GM21619 (cell line): ENCODE measurements around the gene TBC1D16.

Source experiments
- ATAC-seq: cut with Tn5 transposase; IDR thresholded peaks from one replicate; pipeline ENCODE4 v1.9.1; 2021; ENCODE audit not compliant: unreplicated experiment

TBC1D16 gene

GRCh38 chr17:80025140-80025539 lies 10.5 kb downstream of the TBC1D16 start:
- no peak for ATAC-seq

DNA sequence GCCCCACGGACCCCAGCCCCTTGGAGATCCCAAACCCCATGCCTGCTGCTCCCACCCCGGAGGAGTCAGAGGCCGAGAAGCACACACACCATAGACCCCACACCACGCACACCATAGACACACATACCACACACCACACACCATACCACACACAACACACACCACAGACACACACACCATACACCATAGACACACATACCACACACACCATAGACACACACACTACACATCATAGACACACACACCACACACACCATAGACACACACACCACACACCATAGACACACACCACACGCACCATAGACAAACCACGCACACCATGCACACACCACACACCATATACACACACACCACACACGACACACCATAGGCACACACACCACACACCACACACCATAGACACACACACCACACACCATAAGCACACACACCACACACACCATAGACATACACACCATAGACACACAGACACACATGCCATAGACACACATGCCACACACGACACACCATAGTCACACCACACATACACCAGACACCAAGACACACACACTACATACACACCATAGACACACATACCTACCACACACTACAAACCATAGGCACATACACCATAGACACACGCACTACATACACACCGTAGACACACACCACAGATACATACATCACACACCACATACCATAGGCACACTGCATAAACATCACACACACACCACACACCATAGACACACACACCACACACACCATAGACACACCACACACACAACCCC lies 11.3 kb downstream of the TBC1D16 start:
- no peak for ATAC-seq

DNA sequence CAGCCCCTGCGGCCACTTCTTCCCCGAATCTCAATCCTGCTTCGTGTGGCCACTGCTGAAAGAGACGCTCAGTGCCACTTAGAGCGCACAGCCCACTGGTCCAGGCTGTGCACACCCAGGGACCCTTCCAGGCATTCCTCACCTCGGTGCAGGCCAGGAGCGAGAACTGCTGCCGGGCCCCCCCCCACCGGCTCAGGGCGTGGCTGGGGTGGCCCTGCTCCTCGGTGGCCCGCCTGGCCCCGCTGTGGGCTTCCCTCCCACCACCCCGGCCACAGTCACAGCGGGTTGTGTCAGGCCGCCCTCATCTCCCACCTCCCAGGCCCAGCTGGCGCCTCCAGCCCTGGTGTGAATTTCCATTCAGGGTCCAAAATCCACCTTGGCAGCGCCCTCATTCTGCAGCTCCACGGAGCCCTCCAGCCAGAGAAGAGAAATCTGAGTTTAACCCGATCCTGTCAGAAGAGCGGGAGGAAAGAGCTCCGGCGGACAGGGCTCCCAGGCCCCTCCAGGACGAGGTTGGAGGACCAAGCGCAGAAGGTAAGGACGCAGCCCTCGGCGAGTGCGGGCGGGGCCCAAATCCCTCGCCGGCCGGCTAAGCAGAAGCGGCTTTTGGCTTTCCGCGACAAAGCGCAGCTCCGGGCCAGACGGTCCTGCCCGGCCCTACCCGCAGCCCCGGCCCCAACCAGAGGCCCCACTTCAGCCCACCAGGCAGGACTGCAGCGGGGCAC lies 12.0 kb downstream of the TBC1D16 start:
- no peak for ATAC-seq

GRCh38 chr17:80021600-80021999 lies 14.1 kb downstream of the TBC1D16 start:
- no peak for ATAC-seq

DNA sequence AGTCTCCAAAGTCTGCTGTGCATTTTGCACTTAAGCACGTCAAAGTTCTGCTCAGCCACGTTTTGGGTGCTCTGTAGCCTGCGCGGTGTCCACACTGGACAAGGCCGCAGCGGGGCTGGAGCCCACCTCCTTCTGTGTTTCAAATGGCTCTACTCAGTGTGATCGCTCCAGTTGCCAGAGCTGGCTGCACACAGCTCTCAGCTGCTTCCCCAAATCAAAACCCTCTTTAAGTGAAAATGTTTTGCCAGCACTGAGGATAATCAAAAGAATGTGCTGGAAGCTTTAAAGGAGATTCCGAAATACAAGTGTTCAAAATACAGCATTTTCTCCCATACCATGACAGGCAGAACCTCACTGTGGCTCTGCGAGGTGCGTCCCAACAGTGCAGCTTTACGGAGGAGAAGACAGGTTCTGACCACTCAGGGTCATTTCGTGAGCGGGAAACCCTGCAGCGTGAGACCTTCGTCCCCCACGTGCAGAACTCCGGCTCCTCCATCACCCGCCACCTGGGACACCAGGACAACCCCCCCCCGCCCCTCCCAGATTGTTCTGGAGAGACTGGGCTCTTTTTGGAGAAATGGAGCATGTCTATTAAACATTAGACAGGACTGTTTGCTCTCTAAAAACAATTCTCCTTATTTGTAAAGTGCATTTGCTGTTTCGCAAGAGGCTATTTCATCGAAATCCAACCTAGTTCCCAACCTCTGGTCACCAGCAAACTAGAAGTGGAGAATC lies 16.6 kb downstream of the TBC1D16 start:
- no peak for ATAC-seq

GRCh38 chr17:80017226-80018010 lies 18.3 kb downstream of the TBC1D16 start:
- no peak for ATAC-seq

DNA sequence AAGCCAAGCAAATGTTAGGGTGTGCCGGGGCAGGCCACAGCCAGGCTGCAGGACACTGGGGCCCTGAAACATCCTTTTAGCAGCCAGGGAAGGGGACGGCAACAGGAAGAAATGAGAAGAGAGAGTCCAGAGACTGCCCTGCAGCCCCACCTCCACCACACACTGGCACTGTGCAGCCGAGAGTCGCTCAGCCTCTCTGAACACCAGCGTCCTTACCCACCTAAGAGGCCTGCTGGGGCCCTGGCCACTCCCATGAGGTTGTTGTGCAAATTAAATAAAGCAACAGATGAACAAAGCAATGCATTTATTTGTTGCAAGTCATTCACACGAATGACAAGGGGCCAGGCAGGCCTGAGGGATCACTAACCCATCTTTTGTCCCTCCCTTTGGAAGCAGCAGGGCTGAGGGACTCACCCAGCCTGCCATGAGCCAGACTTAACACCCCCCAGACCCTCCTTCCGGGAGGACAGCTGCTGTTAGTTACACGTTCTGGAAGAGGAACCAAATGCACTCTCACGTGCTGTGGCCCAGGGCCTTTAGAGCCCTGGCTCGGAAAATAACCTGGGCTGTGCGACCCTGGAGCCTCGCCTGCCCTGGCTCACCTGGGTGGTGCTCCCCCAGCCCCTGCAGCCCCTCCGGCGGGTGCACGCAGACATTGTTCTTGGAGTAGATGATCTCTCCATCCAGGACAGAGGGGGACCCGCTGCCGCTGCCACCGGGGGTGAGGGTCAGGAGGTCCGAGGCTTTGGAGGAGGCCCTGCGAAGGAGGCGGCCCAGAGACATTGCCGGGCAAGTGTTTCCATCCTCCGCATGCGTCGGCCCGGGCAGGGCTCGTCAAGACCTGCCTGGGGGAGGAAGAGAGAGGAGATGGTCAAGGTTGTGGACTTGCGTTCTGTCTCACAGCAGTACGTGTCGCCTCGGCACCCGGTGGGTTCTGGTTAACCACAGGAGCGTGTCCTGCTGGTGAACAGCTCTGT lies 22.6 kb downstream of the TBC1D16 start:
- no peak for ATAC-seq

DNA sequence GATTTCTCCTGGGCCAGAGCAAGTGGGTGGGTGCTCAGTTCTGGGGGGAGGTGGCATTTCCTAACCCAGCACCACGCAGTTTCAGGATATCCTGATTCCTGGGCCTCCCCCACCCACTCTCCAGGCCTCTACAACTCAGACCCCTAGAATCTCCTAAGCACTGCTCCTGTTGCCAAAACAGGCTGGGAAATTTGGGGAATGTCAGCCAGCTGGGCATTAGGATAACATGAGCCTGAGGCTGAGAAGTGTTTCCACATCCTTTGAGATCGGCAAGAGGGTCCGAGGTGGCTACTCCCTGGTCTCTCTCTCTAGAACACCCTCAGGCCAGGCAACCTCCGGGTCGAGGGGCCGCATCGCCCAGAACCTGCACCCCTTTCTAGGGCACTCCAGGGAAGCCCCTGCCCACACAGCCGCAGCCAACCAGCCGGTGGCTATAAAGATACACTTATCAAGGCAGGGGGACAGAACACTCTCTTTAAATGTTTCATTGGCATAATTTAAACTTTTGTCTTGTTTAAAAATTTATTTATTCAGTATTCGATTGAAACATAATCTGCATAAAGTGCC lies 23.6 kb downstream of the TBC1D16 start:
- no peak for ATAC-seq

DNA sequence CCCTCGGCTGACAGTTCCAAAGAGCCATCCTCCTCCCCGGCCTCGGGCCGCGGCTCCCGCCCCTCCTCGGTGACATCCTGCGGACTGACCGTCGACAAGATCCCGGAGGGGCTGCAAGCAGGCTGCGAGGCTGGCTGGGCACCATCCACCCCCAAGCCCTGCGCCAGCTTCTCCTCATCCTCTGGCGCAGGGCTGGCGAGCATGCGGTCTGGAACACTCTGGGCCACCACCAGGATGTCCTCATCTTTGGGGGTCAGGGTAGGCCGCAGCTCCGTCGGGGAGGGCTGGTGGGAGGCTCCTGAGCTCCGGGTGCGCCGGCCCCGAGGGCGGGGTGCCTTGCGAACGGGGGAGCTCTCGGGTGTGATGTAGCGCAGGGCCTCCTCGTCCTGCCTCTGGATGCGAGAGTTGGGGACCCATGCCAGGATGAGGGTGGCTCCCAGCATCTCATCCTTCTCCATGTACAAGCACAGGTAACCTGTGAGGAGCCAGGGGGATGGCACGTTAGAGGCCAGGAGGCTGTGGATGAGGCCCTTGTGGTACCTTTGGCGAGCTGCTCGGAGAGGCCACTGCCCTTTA lies 25.3 kb downstream of the TBC1D16 start:
- no peak for ATAC-seq

- no peak for ATAC-seq
Observed at GRCh38 chr17:80009391-80010282, 26.0 kb downstream of the TBC1D16 start.

DNA sequence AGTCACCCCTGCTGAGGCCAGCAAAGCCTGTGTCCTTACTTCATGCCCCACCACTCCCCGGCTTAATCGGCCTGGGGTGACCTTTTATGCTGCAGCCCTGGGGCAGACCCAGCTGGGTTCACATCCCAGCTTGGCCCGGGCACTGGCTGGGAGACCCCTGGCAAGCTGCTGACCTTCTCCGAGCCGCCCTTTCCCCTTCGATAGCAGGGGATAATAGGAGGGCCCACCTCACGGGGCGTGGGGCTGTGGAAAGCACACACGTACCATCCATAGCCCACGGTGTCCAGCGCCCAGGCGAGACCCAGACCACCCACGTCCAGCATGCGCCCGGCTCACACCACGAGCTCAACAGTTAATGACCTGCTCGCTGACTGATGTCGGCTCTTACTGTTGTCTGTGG lies 26.8 kb downstream of the TBC1D16 start:
- ATAC-seq = no peak

- no peak for ATAC-seq
Observed at GRCh38 chr17:80008383-80008840, 27.3 kb downstream of the TBC1D16 start.

GRCh38 chr17:80007939-80008338 lies 27.7 kb downstream of the TBC1D16 start:
- ATAC-seq = no peak

GRCh38 chr17:80006811-80007752 lies 28.6 kb downstream of the TBC1D16 start:
- ATAC-seq = no peak

DNA sequence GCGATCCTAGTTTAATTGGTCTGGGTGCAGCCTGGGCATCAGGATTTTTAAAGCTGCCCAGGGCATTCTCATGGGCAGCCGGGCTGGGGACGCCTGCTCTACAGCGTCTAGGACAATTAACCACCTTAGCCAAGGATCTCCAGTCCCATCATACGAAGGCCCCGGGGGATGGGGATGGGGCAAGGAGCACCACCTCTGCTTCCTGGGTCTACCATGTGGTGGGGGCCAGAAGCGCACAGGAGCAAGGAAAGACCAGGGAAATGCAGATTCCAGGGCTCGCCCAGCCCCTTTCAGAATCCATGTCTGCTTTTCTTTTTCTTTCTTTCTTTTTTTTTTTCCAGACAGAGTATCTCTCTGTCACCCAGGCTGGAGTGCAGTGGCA lies 29.3 kb downstream of the TBC1D16 start:
- no peak for ATAC-seq

- ATAC-seq = no peak
Observed at GRCh38 chr17:80005360-80006338, 30.0 kb downstream of the TBC1D16 start.
